ENCODE results near the gene COQ4. TPM values are rescaled to one million over a fixed set of nuclear protein-coding genes. Genes with fewer than 3 reads are reported as not detected.

The COQ4 gene
- total RNA-seq, 2 experiments from 2014 or later = 33.9 to 35.6 TPM

DNA sequence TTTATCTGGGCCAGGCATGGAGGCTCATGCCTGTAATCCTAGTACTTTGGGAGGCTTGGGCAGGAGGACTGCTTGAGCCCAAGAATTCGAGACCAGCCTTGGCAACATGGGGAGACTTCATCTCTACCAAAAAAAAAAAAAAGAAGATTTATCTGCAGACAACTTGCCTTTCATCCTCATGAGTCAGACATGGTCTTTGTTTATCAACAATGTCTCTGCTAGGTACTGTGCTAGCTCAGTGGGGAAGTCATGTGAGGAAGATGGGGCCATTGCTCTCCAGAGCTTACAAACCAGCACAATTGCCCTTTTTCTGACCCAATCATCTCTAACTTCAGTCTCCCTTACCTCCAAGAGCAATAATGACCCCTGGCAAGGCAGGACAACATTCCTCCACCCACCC lies 50.1 kb downstream of the COQ4 start:
- ChIA-PET CTCF (interaction anchor here (1.9 to 3.7 kb wide), 2 partner anchors 10 to 47 kb away, joined by 7 to 27 read pairs; partner anchors contain the start of gene CERCAM), POLR2A (no interaction called here)
- Mint-ChIP-seq H3K27ac (peak overlapping the region; percentile 7), H3K4me3 (peak overlapping the region; percentile 86), H3K36me3 (ENCODE audit: low read depth) (peaks cover 6% of the 10 kb centered on the region), H3K4me1 (peaks cover 32% of the 10 kb centered on the region), H3K27me3 (no peaks in the 10 kb centered on the region), H3K9me3 (no peaks in the 10 kb centered on the region)
- no peak for DNase-seq

DNA sequence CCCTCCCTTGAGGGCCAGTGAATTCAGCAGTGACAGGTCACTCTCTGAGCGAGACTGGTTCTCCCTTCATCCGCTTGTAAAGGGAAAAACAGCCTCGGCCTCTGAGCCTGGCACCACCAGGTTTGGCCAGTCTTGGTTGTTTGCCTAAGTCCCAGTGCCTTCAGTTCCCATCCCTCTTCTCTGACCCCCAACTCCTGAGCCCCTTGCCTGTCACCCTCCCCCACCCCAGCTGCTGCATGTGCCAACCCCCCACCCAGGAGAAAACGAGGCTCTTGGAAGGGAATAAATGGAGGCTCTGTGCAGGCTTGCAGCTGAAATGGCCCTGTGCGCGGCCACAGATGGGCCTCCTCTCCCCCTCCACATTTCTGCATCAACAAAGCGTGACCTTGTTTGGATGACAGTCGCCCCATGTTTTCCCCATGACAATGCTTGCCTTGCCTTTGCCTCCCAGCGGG lies 51.6 kb downstream of the COQ4 start:
- CTCF ChIA-PET = no interaction called here
- POLR2A ChIA-PET = no interaction called here
- Mint-ChIP-seq H3K27me3 (no peaks in the 10 kb centered on the region), H3K36me3 (ENCODE audit: low read depth) (peaks cover 10% of the 10 kb centered on the region), H3K4me1 (peaks cover 32% of the 10 kb centered on the region), H3K27ac (no peak overlapping the region), H3K9me3 (no peaks in the 10 kb centered on the region), H3K4me3 (no peak overlapping the region)
- no peak for DNase-seq

DNA sequence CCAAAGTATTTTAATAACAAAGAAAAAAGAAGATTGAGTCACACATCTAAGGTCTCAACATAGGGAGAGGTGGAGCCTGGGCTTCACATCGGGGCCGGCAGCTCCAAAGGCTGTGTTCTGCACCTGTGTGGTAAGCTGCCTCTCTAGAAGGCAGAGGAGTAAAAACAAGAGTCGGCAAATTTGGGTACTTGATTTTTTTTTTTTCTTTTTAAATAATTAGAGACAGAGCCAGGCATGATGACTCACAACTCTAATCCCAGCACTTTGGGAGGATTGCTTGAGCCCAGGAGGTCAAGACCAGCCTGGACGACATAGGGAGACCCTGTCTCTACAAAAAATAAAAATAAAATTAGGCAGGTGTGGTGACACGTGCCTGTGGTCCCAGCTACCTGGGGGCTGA lies 53.2 kb downstream of the COQ4 start:
- ChIA-PET POLR2A (no interaction called here), CTCF (interaction anchor here (2.4 kb wide), 1 partner anchor 14 kb away, joined by 8 read pairs; no protein-coding TSS in a partner anchor)
- Mint-ChIP-seq H3K27ac (no peak overlapping the region), H3K9me3 (no peaks in the 10 kb centered on the region), H3K4me1 (peaks cover 23% of the 10 kb centered on the region), H3K27me3 (no peaks in the 10 kb centered on the region), H3K4me3 (no peak overlapping the region), H3K36me3 (ENCODE audit: low read depth) (peaks cover 15% of the 10 kb centered on the region)
- no peak for DNase-seq

DNA sequence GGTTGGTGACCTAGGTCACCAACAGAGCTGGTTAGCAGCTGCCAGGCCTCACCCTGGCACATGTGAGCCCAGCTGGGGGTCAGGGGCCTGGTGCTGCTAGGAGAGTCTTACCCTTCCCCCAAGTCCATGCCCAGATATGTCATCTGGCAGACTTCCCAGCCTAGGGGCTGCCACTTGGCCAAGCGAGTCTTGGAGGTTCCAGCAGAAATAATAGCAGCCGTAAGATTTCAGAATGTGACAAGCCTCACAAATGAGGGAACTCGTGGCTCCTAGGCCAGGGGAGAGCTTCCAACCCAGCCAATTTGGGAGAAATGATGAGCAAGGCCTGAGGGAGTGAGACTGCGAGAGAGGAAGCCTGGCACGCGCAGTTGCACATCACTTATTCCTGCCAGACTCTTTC lies 59.6 kb downstream of the COQ4 start:
- POLR2A ChIA-PET = no interaction called here

DNA sequence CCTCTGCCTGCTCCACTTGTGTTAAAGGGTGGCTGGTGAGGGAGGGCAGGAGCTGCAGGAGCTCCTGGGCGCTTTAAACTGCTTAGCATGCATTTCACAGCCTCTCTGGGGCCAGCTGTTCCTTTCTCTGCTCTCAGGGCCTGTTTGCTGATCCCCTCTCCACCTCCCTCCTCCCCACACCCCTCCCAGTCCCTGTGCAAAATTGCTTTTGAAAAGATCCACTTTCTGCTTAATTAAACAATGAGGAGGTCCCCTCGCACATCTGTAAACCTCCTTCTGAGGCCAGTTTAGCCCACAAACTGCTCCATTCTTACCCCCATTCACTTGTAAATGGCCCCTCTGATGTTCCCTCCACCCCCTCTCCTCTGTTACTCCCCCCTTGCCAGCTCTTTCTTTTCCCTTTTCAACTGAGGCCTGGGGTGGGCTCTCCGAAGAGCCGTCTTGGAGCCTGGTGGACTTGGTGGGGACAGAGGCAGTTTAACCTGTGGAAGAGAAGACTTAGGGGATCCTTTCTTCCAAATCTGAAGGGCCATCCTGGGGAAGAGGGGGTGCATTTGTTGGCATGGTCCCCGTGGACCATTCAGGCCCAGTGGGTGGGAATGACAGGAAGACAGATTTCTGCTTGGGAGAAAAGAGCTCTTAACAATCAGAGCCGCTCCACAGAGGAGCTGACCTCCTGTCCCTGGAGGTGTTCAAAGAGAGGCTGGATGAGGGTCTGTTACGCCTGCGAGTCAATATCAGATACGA lies 60.5 kb downstream of the COQ4 start:
- ChIA-PET CTCF (interaction anchor here (0.6 to 0.8 kb wide), 2 partner anchors 25 to 53 kb away, joined by 3 read pairs; no protein-coding TSS in a partner anchor), POLR2A (no interaction called here)
- peaks cover 16% of the 10 kb centered on the region for H3K36me3 Mint-ChIP-seq (ENCODE audit: low read depth)
- H3K9me3 Mint-ChIP-seq = no peaks in the 10 kb centered on the region
- H3K27ac Mint-ChIP-seq = no peak overlapping the region
- H3K4me3 Mint-ChIP-seq = no peak overlapping the region
- no peaks in the 10 kb centered on the region for H3K4me1 Mint-ChIP-seq
- no peaks in the 10 kb centered on the region for H3K27me3 Mint-ChIP-seq
- DNase-seq = no peak

More for the DNA sequence above, 59.6 kb downstream of the COQ4 start:
- Mint-ChIP-seq H3K36me3 (ENCODE audit: low read depth) (peaks cover 13% of the 10 kb centered on the region), H3K27ac (no peak overlapping the region), H3K4me1 (no peaks in the 10 kb centered on the region), H3K27me3 (no peaks in the 10 kb centered on the region), H3K4me3 (no peak overlapping the region), H3K9me3 (no peaks in the 10 kb centered on the region)
- CTCF ChIA-PET = no interaction called here
- no peak for DNase-seq

Other genes with a start within 250 kb of the COQ4 start
- gene PTGES2, start 195.1 kb upstream of the COQ4 start, total RNA-seq = 10 to 100 TPM; 57.2 to 59.9 TPM
- not detected for gene LCN2, start 173.4 kb upstream of the COQ4 start, total RNA-seq
- 10 to 100 TPM; 92.5 to 94.2 TPM for gene BBLN, start 162.6 kb upstream of the COQ4 start, total RNA-seq
- 100 to 1,000 TPM; 128 to 129 TPM for gene CIZ1, start 131.3 kb upstream of the COQ4 start, total RNA-seq
- gene DNM1, start 119.5 kb upstream of the COQ4 start, total RNA-seq = 1 to 10 TPM in 1 of 2 experiments, under 1 TPM in 1; 0.60 to 1.0 TPM
- gene GOLGA2, start 46.8 kb upstream of the COQ4 start, total RNA-seq = 10 to 100 TPM; 42.6 to 42.8 TPM
- 1 to 10 TPM; 8.8 to 9.5 TPM for gene SWI5, start 46.6 kb upstream of the COQ4 start, total RNA-seq
- 10 to 100 TPM; 22.2 to 26.7 TPM for gene TRUB2, start 392 bp upstream of the COQ4 start, total RNA-seq
- gene SLC27A4, start 17.7 kb downstream of the COQ4 start, total RNA-seq = 10 to 100 TPM; 15.8 to 16.8 TPM
- 10 to 100 TPM; 65.1 to 78.1 TPM for gene URM1, start 48.5 kb downstream of the COQ4 start, total RNA-seq
- under 1 TPM; 0.17 to 0.37 TPM for gene CERCAM, start 98.0 kb downstream of the COQ4 start, total RNA-seq
- 10 to 100 TPM; 64.9 to 68.4 TPM for gene ODF2, start 133.2 kb downstream of the COQ4 start, total RNA-seq
- gene GLE1, start 181.9 kb downstream of the COQ4 start, total RNA-seq = 10 to 100 TPM; 47.3 to 49.6 TPM
- gene SPTAN1, start 229.7 kb downstream of the COQ4 start, total RNA-seq = 100 to 1,000 TPM; 338 to 383 TPM